KOPT-K1 (cell line): Measurements from ENCODE around the gene TNS1.

ENCODE experiments used
- H3K27ac ChIP-seq: fragments of 200-600 bp; sonication (generic); 2 replicates; pipeline ENCODE4 v1.5.1; 2016; ENCODE audit warnings: antibody characterized with exemption, mild to moderate bottlenecking, low read depth, low read length; ENCODE audit not compliant: poor library complexity, severe bottlenecking
- H3K36me3 ChIP-seq: fragments of 200-600 bp; sonication (generic); 2 replicates; pipeline ENCODE4 v1.5.1; 2017; ENCODE audit warnings: antibody characterized with exemption, mild to moderate bottlenecking, low read length, moderate library complexity; ENCODE audit not compliant: insufficient read depth
- H3K9me3 ChIP-seq: fragments of 200-600 bp; sonication (generic); 2 replicates; pipeline ENCODE4 v1.5.1; 2017; ENCODE audit warnings: antibody characterized with exemption, low read length, mild to moderate bottlenecking; ENCODE audit not compliant: insufficient read depth, poor library complexity, severe bottlenecking

TNS1 gene

DNA sequence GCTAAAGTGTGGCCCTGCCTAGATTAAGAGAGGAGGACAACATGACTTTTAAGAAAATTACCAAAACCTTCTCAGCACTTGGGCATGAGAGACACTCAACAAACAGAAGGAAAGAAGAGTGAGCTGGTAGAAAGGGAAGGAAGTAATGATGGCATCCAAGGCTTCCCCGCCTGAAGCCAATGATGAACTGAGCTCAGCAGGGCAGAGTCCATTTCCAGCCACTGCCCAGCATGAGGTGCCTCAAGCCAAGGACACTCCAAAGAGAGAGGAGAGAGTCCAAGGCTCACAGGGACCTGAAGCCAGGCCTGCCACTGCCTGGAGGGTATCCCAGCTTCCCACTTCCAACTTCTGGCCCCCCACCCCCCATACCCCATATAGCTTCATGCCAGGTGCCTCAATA is 9.5 kb upstream of the TNS1 start:
- H3K36me3 ChIP-seq = no peaks in the 10 kb centered on the region
- H3K9me3 ChIP-seq = no peaks in the 10 kb centered on the region

GRCh38 chr2:218011653-218012040 is 8.9 kb upstream of the TNS1 start:
- H3K9me3 ChIP-seq = no peaks in the 10 kb centered on the region
- no peak overlapping the region for H3K27ac ChIP-seq
- H3K36me3 ChIP-seq = no peaks in the 10 kb centered on the region

More for the DNA sequence above, 9.5 kb upstream of the TNS1 start:
- no peak overlapping the region for H3K27ac ChIP-seq

DNA sequence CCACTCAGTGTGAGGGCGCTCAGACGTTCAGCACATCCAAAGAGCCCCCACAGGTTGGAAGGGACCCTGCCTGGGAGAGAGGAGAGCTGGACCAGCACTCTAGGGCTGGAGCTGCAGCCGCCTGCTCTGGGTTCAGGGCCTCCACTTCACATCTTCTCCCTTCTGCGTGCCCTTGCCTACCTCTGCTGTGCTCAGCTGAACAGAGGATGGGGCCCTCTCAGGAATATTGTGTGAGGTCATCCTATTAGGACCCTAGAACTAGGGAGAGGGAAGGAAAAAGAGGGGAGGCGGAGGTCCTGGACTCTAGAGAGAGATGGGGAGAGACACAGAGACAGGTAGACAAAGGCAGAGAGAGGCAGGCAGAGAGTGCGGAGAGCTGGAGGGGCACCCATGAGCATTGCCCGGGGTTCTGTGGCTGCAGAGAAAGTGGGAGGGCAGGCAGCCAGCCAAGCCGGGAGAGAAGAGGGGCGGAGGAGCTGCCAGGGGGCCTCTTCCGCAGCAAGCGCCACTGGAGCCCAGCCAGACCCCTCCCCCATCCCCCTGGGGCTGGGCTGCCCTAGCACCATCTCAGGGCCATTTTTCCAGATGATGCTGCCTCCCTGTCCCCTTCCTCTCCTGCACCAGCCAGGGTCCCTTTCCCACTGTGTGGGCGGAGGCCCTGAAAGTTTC is 8.3 kb upstream of the TNS1 start:
- H3K27ac ChIP-seq = no peak overlapping the region
- no peaks in the 10 kb centered on the region for H3K36me3 ChIP-seq
- no peaks in the 10 kb centered on the region for H3K9me3 ChIP-seq

DNA sequence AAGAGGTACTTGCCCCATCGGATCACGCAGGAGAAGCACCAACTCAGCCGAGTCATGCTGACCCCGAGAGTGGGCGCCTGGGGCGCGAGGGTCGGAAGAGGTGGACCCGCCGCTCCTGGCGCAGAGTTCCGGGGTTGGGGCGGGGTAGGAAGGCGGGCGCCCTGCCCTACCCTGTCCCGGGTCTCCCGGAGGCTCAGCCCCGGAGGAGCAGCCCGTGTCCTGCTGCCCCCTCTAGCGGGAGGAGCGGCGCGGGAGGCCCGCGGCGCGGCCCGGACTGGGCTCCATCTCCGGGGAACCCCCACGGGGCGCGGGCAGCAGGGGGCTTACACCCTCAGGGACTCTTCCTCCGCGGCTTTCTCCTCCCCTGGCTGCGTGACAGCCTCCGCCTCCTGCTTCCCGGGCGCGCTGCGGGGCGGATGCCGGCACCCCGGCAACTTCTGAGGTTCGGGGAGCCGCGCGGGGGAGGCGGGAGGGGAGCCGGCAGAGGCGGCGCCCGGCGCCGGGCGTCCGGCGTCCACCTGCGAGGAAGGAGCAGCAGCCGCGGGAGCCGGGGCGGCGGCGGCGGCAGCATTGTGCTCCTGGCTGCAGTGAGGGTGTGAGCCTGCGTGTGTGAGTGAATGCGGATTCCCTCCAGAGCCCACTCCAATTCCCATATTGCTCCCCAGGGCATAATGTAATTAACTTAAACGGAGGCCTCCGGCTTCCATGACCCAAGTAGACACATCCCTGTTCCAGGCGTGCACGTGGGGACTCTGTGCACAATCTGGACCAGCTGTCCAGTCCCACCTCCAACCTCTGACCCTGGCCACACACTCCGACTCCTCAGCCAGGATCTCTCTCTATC is 7.6 kb upstream of the TNS1 start:
- no peak overlapping the region for H3K27ac ChIP-seq
- no peaks in the 10 kb centered on the region for H3K9me3 ChIP-seq

GRCh38 chr2:218009765-218010139 is 7.0 kb upstream of the TNS1 start:
- Histone ChIP-seq H3K9me3 (no peaks in the 10 kb centered on the region), H3K36me3 (no peaks in the 10 kb centered on the region), H3K27ac (no peak overlapping the region)

More for the DNA sequence above, 7.6 kb upstream of the TNS1 start:
- H3K36me3 ChIP-seq = no peaks in the 10 kb centered on the region

DNA sequence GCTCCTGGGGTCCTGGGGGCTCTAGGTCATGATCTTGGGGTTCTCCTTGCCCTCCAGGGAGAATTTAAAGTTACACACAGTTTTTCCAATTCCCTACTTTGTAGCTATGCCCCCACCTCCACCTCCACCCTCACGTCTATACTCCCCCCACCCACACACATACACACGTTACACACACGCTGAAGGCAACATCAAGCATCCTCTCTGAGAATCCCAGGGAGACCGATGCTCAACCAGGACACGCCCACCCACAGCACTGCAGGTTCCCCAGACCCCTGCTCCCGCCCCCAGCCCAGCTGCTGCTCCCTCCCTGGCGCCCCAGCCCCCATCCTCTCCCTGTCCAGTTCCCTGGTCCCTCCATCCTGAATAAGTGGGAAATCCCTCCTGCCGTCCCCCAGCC is 6.4 kb upstream of the TNS1 start:
- Histone ChIP-seq H3K9me3 (no peaks in the 10 kb centered on the region), H3K36me3 (no peaks in the 10 kb centered on the region), H3K27ac (no peak overlapping the region)

GRCh38 chr2:218008060-218009040 is 5.6 kb upstream of the TNS1 start:
- Histone ChIP-seq H3K36me3 (no peaks in the 10 kb centered on the region), H3K9me3 (no peaks in the 10 kb centered on the region), H3K27ac (no peak overlapping the region)

DNA sequence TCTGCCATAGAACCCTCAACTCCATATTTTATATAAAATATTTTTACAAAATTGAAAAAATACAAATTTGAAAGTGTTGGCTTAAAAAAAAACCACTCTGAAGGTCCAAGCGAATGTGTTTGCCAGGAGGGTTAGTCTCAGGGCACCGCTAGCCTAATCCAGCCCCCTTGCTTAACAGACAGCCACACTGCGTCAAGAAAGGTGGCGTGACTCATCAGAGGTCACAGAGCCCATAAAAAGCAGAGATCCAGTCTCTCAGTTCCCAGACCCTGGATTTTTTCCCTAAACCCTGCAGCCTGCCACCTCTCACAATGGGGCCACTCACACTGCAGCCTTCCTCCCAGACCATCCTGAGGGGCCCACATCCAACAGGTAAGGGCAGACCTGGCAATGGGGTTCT is 3.9 kb upstream of the TNS1 start:
- Histone ChIP-seq H3K9me3 (no peaks in the 10 kb centered on the region), H3K27ac (no peak overlapping the region), H3K36me3 (no peaks in the 10 kb centered on the region)

- Histone ChIP-seq H3K36me3 (no peaks in the 10 kb centered on the region), H3K27ac (no peak overlapping the region), H3K9me3 (no peaks in the 10 kb centered on the region)
These were observed 2.7 kb upstream of the TNS1 start for GRCh38 chr2:218005486-218005885.

GRCh38 chr2:218005028-218005427 is 2.2 kb upstream of the TNS1 start:
- Histone ChIP-seq H3K36me3 (no peaks in the 10 kb centered on the region), H3K9me3 (no peaks in the 10 kb centered on the region), H3K27ac (no peak overlapping the region)

- H3K9me3 ChIP-seq = no peaks in the 10 kb centered on the region
- no peak overlapping the region for H3K27ac ChIP-seq
- H3K36me3 ChIP-seq = no peaks in the 10 kb centered on the region
These were observed 1.2 kb upstream of the TNS1 start for GRCh38 chr2:218003981-218004419.

- Histone ChIP-seq H3K36me3 (no peaks in the 10 kb centered on the region), H3K9me3 (no peaks in the 10 kb centered on the region), H3K27ac (no peak overlapping the region)
These were observed 618 bp upstream of the TNS1 start for GRCh38 chr2:218003281-218003944.

DNA sequence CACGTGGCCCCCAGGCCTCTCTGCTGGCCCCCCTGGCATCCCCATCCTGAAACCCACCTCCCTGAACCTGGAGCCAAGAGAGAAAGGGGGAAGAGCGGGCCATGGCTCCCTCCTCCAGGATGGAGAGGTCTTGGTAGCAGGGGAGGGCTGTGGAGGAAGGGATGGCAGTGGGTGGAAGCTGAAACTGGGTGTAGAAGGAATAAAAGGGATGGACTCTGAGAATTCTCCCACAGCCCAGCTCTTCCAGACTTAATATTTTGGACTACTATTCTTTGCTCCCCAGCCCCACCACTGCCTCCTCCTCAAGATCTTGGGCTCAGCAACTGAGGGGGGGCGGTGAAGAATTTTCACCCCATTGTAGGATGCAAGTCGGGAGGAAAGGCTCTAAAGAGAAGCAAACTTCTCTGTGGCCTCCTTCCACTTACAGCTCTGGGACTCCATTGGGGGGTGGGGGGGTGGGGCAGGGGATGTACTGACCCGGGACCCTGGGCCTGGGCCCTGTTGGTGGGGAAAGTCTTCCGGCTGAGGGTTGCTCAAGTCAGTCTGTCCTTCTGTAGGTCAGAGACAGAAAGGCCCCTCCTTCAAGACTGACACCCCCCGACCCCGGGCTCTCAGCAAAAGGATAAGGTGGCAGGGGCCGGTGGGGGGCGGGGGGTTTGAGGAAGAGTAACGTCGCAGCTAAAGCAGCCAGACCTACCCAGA is 501 bp downstream of the TNS1 start:
- Histone ChIP-seq H3K27ac (no peak overlapping the region), H3K36me3 (no peaks in the 10 kb centered on the region), H3K9me3 (no peaks in the 10 kb centered on the region)

DNA sequence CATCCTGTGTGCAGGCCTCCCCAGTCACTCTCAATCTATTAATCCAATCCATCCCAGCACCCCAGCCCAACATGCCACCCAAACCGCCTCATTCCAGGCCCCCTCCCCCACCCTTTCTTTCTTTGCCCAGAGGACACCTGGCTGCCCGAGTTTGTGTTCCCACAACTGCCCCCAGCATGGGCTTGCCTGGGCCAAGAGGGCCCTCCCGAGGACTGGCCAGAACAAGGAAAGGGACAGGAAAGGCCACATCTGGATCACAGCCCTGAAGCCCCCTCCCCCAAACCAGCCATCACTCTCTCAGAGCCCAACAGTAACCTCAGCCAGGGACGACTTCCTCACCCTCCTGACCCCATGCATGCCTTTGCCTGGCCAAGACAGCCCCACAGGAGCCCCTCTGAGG is 1.2 kb downstream of the TNS1 start:
- no peak overlapping the region for H3K27ac ChIP-seq
- H3K9me3 ChIP-seq = no peaks in the 10 kb centered on the region
- H3K36me3 ChIP-seq = no peaks in the 10 kb centered on the region
